ENCODE data around the gene DDX24.
A peak's percentile ranks its signal among the peaks of the same experiment; 100 is the strongest.

Gene DDX24, protein sequence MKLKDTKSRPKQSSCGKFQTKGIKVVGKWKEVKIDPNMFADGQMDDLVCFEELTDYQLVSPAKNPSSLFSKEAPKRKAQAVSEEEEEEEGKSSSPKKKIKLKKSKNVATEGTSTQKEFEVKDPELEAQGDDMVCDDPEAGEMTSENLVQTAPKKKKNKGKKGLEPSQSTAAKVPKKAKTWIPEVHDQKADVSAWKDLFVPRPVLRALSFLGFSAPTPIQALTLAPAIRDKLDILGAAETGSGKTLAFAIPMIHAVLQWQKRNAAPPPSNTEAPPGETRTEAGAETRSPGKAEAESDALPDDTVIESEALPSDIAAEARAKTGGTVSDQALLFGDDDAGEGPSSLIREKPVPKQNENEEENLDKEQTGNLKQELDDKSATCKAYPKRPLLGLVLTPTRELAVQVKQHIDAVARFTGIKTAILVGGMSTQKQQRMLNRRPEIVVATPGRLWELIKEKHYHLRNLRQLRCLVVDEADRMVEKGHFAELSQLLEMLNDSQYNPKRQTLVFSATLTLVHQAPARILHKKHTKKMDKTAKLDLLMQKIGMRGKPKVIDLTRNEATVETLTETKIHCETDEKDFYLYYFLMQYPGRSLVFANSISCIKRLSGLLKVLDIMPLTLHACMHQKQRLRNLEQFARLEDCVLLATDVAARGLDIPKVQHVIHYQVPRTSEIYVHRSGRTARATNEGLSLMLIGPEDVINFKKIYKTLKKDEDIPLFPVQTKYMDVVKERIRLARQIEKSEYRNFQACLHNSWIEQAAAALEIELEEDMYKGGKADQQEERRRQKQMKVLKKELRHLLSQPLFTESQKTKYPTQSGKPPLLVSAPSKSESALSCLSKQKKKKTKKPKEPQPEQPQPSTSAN

DNA sequence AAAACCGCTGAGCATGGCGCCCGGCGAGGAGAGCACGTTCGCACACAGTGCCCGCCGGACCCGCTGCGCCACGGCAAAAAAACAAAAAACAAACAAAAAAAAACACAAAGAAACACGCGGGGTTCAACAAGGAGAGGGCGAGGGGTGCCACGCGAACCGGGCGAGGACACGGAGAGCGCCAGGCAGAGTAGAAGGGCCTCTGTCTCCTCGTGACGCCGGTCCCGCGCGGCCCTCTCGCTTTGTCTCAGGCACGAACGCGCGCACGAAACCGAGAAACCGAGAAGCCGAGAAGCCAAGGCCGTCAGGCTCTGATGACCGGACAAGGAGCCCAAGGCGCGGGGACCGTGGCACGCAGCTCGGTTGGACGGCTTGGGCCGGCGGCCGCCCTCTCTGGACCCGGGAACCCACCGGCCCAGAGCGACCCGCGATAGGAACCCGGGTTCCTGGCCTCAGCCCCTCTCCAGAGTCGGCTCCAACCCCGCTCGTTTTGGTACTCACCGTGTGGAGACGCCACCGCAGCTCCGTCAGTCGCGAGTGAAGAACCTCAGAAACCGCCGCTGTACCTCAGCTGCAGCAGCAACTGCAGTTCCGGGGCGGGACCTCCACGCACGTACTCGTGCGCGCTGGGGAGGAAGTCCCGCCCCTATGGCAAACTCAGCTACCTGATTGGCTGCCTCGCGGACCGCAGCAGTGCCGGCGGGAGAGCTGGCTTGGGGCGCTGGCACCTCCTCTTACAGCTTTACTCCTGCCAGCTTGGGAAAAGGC, at the start of gene DDX24, which contains the start of gene IFI27L1:
DDX24 (minus strand) TSS at position 582 of the 765 bp plus-strand sequence. CDS start 1,460 bp downstream, outside the sequence.
IFI27L1 (plus strand) TSS at position 690 of the 765 bp plus-strand sequence. CDS start 15,628 bp downstream, outside the sequence.
- peak; percentile 95 to 96 for DNase-seq

- peak; percentile 14 to 20 for DNase-seq
These were observed 48.9 kb upstream of the DDX24 start for GRCh38 chr14:94129758-94130414.

DNA sequence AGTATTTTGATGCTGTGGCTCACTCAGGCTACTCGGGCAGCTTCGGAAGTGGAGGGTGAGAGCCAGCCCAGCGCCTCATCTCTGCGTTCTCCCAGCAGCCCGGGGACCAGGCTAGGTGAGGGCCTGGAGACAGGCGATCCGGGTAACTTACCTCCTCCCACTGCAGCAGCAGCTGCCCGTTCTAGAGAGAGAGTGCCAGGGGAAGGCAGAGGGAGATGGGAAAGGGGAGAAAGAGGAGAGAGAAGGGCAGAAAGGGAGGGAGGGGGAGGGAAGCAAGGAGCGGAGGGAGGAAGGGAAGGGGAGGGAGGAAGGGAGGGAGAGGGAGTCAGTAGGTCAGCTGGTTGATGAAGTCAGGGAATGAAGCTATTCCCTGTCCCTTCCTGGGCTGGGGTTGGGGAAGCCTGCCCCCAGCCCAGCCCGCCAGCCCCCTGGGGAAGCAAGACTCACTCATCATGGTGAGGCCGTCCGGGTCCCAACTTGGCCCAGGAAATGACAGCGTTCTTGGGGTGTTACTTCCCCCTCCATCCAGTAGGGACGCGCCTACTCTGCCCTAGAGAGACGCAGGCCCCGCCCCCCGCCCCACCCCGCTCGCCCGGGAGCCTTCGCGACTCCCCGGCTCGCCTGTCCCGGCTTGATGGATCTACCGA, 48.2 kb upstream of the DDX24 start, which contains the start of gene IFI27L2:
IFI27L2 (minus strand) TSS at position 494 of the 647 bp plus-strand sequence; CDS start at position 454, 40 bp downstream.
- peak; percentile 52 to 56 for DNase-seq

GRCh38 chr14:94128216-94128839, 47.3 kb upstream of the DDX24 start:
- DNase-seq, result no peak

GRCh38 chr14:94127330-94127729, 46.3 kb upstream of the DDX24 start:
- no peak for DNase-seq

DNA sequence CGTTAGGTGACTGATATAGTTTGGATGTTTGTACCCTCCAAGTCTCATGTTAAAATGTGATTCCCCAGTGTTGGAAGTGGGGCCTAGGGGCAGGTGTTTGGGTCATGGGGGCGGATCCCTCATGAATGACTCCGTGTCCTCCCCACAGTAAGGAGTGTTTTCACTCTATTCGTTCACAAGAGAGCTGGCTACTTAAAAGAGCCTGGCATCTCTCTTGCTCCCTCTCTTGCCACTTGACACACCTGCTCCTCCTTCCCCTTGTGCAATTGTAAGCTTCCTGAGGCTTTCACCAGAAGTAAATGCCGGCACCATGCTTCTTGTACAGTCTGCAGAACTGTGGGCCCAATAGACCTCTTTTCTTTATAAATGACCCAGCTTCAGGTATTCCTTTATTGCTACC, 45.8 kb upstream of the DDX24 start:
- no peak for DNase-seq

DNA sequence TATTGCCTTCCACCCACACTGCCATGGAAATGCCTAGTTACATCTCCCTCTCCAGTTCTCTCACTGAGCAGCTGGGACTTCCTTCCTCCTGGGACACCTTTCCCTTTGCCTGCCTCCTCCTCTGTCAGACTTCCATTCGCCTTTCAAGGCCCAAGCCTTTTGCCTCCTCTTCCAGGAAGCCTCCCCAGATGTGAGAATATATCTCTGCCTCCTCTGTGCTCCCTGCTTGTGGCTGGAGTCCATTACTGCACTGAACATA, 45.3 kb upstream of the DDX24 start:
- DNase-seq, result no peak

- DNase-seq, result no peak
These were observed 44.8 kb upstream of the DDX24 start for GRCh38 chr14:94125659-94126418.

DNA sequence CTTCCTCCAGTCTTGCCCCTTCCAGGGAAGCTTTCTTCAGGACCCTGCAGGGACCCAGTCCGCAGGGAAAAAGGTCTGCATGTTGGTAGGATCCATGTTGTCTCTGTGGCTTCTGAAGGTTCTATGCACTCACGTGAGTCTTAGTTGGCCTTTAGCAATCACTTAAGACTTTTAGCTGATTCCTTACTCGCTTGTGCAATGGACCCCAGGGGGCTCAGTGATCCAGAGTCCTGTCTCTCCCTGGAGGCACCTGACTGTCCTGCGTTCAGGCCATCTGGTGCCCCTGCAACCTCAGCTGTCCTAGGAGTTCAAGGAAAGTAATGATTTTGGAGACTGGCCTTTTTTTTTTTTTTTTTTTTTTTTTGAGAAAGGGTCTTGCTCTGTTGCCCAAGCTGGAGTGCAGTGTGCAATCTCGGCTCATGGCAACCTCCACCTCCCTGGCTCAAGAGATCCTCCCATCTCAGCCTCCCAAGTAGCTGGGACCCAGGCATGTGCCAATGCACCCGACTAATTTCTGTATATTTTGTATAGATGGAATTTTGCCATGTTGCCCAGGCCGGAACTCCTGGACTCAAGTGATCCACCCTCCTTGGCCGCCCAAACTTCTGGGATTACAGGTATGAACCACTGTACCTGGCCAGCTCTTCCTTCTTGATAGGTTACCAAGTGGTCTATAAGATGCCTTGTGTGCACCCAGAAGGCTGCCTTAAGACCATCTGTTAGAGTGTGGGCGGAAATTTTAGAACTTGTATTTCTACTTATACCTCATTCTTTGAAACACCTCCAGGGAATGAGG, 43.8 kb upstream of the DDX24 start:
- DNase-seq, result no peak

- no peak for DNase-seq
These were observed 42.9 kb upstream of the DDX24 start for GRCh38 chr14:94123868-94124267.

DNA sequence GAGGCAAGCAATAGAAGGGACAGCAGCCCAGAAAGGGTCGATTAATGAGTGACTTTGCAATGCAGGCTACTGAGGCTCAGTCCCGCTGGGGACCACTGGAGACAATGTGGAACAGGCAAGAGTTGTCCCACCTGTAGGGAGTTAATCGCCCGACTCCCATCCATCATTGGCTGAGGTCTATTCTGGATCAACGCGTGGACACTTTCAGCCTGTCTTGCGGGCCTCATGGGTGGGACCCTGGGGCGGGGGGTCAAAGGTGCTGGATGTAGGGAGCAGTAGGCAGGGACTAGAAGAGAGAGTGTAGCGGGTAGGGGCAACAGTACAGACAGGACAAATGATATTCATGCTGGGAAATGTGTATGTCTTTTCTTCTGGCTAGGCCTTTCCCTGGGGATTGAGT, 42.3 kb upstream of the DDX24 start:
- DNase-seq, result no peak

GRCh38 chr14:94122438-94122837, 41.4 kb upstream of the DDX24 start:
- DNase-seq, result no peak

DNA sequence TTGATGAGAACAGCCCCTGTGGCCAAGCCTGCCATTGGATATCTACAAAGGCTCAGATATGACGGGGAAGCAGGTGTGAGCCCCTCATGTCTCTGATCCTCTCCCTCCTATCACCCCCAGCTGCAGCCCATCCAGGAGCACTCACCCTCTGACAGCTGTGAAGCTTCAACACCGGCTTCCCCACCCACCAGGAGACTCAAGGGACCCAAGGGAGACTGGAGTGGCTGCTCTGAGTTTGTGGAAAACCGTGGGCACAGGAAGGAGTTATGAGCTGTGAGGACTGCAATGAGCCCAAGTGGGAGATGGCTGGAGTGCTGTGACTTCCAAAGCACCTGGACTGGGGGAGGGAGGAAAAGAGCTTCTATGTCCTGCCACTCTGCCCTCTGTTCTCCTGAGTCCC, 40.5 kb upstream of the DDX24 start:
- DNase-seq, result no peak

DNA sequence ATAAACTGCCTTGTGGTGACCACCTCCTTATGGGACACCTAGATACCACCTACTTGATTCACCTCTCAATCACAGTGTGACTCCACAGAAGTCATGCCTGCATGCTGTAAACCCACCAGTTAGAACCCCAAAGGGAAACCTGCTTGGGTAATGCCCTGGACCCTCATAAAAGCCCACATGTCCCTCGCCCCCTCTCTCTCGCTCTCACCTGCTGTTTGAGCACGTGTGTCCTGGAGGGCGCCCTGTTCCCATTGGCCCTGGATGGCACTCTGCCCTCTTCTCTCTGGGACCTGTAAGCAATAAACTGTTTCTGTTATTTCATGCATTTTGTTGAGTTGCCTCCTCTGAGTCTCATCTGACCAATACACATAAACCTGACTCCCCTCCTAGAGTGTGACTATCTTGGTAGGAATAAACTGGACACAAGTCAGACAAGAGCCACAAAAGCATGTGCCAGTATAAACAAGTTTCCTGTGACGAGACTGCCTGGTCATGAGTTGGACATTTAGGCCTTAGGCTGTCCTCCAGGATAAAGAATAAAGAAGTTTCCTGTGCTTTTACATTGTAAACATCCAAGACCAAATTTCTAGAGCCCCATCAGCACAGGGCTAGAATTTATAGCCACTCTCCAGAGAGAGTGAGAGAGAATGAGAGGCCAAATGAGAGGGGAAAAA, 39.8 kb upstream of the DDX24 start:
- DNase-seq, result no peak

DNA sequence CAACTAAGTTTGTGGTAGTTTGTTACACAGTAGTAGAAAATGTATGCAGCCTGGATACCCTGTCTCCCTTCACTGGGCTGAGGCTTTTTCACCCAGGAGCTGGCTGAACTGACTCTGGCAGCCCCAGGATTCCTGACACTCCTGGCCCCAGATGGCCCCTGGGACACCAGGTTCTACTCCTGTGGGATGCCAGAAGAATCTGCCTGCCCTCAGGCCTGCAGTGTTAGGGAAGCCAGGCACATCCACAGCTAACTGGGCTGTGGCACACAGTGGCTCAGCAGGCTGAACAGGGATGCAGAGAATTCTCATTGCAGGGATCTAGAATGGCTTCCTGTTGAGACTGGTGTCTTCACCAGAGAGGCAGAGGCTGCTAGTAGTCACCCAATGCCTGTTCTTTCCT, 38.1 kb upstream of the DDX24 start:
- no peak for DNase-seq

DNA sequence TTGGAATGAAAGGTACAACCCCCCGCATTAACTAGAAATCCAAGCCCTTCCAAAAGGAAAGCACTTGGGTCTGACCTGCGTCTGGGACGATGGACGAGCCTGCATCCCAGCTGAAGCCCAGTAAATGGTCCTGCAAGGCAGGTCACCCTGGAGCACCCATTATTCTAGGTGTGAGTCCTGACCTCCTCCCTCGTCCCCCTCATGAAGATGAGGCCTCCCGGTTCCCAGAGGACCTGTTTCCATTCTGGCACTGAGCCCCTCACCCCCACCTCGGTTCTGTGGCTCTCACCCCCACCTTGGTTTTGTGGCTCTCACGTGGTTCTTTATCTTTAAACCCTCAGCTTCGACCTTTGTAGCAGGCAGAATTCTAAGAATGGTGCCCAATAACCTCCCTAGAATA, 36.9 kb upstream of the DDX24 start:
- DNase-seq, result no peak

- DNase-seq, result no peak
These were observed 35.7 kb upstream of the DDX24 start for GRCh38 chr14:94116701-94117100.

GRCh38 chr14:94115631-94116030, 34.6 kb upstream of the DDX24 start:
- DNase-seq, result no peak

DNA sequence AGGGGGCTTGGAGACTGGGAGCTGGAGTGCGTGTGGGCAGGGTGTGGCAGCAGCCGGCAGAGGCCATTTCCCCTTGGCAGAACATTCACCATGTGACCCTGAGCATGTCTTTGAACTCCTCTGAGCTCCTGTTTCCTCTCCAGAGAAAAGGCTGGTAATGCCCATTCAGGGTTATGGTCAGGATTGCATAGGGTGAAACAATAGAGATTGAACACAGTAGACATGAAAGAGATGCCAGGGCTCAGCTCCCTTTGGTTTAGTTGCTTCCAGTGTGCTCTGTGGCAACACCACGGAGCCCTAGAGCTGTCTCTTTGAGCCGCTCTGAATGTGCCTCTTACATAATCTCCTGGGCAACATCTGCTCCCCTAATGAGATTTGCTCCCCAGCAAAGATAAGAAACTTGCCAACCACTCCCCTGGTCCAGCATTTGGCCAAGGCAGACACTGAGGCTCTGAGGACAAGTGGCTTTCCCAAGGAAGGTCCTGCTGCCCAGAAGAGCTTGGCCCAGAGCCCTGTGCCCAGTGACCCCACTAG, 34.1 kb upstream of the DDX24 start:
- DNase-seq, result no peak

Measured in activated CD4-positive, alpha-beta T cell treated with anti-CD3 and anti-CD28 coated beads for 4 hours (primary cell).